OCI-LY7 (cell line): Measurements from ENCODE around the gene PIAS4. TPM values are rescaled to one million over a fixed set of nuclear protein-coding genes. Genes with fewer than 3 reads are reported as not detected.

Experiments used
- BruUV-seq: library from RNA; stranded (reverse); fragments of 400-500 nt; replicated peaks from 2 replicates; lab custom pipeline; 2021; lab: Mats Ljungman, UMichigan
- CTCF ChIA-PET: fragments of 300-600 bp; sonication (Branson Sonifier 250); formaldehyde crosslinking; loops from one replicate; lab custom pipeline; 2022; ENCODE audit warnings: antibody characterized with exemption; ENCODE audit not compliant: unreplicated experiment; lab: Charles Lee
- POLR2A ChIA-PET: fragments of 300-600 bp; sonication (Branson Sonifier 250); formaldehyde crosslinking; loops from one replicate; lab custom pipeline; 2022; ENCODE audit warnings: antibody characterized with exemption; lab: Charles Lee
- DNase-seq: peaks from one replicate; pipeline ENCODE4 v3.0.0-alpha.2; 2015; ENCODE audit warnings: low spot score
- H2AFZ ChIP-seq: fragments of 200-600 bp; sonication (generic), shearing (Covaris generic); 2 replicates; pipeline ENCODE4 v1.6.1; 2014; ENCODE audit warnings: mild to moderate bottlenecking, antibody characterized with exemption, low read length, moderate library complexity
- H3K27ac ChIP-seq: fragments of 200-600 bp; sonication (generic); 2 replicates; pipeline ENCODE4 v1.5.1; 2014; ENCODE audit warnings: mixed run types, low read depth, mild to moderate bottlenecking, moderate library complexity, low read length, inconsistent platforms; ENCODE audit not compliant: poor library complexity, severe bottlenecking
- H3K36me3 ChIP-seq: fragments of 200-600 bp; sonication (generic); 2 replicates; pipeline ENCODE4 v1.6.1; 2014; ENCODE audit warnings: mild to moderate bottlenecking, antibody characterized with exemption, low read length, moderate library complexity, mixed read lengths; ENCODE audit not compliant: insufficient read depth
- H3K4me1 ChIP-seq: fragments of 200-600 bp; sonication (generic); 2 replicates; pipeline ENCODE4 v1.5.1; 2014; ENCODE audit warnings: mild to moderate bottlenecking, low read length; ENCODE audit not compliant: insufficient read depth, poor library complexity, severe bottlenecking
- H3K4me2 ChIP-seq: fragments of 200-600 bp; sonication (generic); 2 replicates; pipeline ENCODE4 v1.6.1; 2014; ENCODE audit warnings: mild to moderate bottlenecking, low read length
- H3K4me3 ChIP-seq: fragments of 200-600 bp; sonication (generic); 2 replicates; pipeline ENCODE4 v1.5.1; 2014; ENCODE audit warnings: mild to moderate bottlenecking, low read depth, low read length; ENCODE audit not compliant: poor library complexity, severe bottlenecking
- H3K79me2 ChIP-seq: fragments of 200-600 bp; sonication (generic); 2 replicates; pipeline ENCODE4 v1.6.1; 2016; ENCODE audit warnings: low read depth, mild to moderate bottlenecking, low read length, moderate library complexity, mixed read lengths; ENCODE audit not compliant: insufficient read depth
- H3K9me2 ChIP-seq: fragments of 200-600 bp; sonication (generic); 2 replicates; pipeline ENCODE4 v1.6.1; 2016; ENCODE audit warnings: mild to moderate bottlenecking, low read length, mixed read lengths; ENCODE audit not compliant: insufficient read depth
- H3K9me3 ChIP-seq: fragments of 200-600 bp; sonication (generic); 2 replicates; pipeline ENCODE4 v1.6.1; 2014; ENCODE audit warnings: mild to moderate bottlenecking, mixed run types, low read length, mixed read lengths
- H4K20me1 ChIP-seq: fragments of 200-600 bp; sonication (generic); 2 replicates; pipeline ENCODE4 v1.6.1; 2014; ENCODE audit warnings: mild to moderate bottlenecking, antibody characterized with exemption, low read length, moderate library complexity, mixed read lengths; ENCODE audit not compliant: insufficient read depth
- EZH2phosphoT487 ChIP-seq: fragments of 200-600 bp; sonication (generic); IDR thresholded peaks from 2 replicates; pipeline ENCODE4 v1.6.1; 2018; ENCODE audit warnings: low read depth, borderline replicate concordance, mild to moderate bottlenecking, mixed run types, antibody characterized with exemption, low read length, moderate library complexity, mixed read lengths
- intact Hi-C: fragments of 100-400 bp; cut with micrococcal nuclease; formaldehyde crosslinking; loops from one replicate; pipeline ENCODE4 v1.10.0; 2022; ENCODE audit not compliant: unreplicated experiment
- total RNA-seq, 2 experiments: library from RNA; depleted of rRNA in 1 of 2; stranded (reverse); fragments of >200 nt in 1 of 2; shearing (Covaris generic) in 1 of 2; gene quantifications; 2 replicates each; pipeline ENCODE4 v1.2.3, GENCODE V29; 2014 to 2022
- TF ChIP-seq, protein P1 (sequence below): fragments of 200-600 bp; sonication (generic); conservative IDR thresholded peaks from 2 replicates; pipeline ENCODE4 v1.5.1; 2014; ENCODE audit warnings: mild to moderate bottlenecking, antibody characterized with exemption, low read length, moderate library complexity, mixed read lengths

PIAS4 gene
- total RNA-seq, 2 experiments from 2014 or later = 25.3 to 35.0 TPM

DNA sequence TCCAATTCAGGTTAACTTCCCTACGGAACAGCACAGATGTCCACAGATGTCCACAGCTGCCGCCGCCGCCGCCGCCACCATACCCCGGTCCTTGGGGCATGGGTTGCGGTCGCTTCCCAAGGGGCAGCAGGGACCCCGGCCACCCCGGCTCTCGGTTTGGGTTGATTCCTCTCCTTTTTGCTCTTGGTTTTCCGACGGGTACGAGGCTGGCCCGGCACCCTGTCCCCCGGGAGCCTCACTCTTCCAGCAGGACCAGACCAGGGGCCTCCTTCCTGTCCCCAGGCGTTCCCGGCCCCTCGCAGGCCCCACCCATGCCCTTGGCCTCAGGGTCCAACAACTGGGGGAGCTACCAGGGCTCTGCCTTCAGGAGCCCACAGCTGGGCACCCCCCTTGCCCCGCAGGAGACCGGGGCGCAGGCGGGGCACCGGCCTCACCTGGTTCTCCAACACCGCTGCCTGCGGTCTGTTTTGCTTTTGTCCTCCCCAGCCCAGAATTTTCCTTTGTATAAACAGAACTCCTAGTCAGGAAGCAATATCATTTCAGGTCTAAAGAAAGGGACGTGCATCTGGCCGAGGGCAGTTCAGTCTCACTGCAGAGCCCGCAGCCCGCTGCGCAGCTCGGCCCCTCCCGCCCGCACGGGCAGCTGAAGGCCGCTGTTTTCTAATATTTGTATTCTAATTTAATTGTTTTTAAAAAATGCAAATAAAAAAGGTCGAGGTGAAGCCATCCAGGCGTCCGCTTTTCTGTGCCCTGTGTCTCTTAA, 31.3 kb downstream of the PIAS4 start:
- Histone ChIP-seq H3K4me1 (no peaks in the 10 kb centered on the region), H3K4me3 (no peak overlapping the region), H4K20me1 (no peaks in the 10 kb centered on the region), H3K79me2 (peaks cover under 1% of the 10 kb centered on the region; the same call in 1 of the 2 replicates), H3K27ac (no peak overlapping the region), H2AFZ (no peak overlapping the region), H3K36me3 (peaks cover 61% of the 10 kb centered on the region), H3K9me2 (no peaks in the 10 kb centered on the region), H3K4me2 (no peak overlapping the region), H3K9me3 (peaks cover 10% of the 10 kb centered on the region)
- CTCF ChIA-PET = no interaction called here
- intact Hi-C loops = no loop called here
- BruUV-seq = no TSS peak
- POLR2A ChIA-PET = interaction anchor here (0.6 kb wide), 1 partner anchor 51 kb away, joined by 4 read pairs; no protein-coding TSS in a partner anchor
- DNase-seq = no peak
- TF ChIP-seq, protein P1, sequence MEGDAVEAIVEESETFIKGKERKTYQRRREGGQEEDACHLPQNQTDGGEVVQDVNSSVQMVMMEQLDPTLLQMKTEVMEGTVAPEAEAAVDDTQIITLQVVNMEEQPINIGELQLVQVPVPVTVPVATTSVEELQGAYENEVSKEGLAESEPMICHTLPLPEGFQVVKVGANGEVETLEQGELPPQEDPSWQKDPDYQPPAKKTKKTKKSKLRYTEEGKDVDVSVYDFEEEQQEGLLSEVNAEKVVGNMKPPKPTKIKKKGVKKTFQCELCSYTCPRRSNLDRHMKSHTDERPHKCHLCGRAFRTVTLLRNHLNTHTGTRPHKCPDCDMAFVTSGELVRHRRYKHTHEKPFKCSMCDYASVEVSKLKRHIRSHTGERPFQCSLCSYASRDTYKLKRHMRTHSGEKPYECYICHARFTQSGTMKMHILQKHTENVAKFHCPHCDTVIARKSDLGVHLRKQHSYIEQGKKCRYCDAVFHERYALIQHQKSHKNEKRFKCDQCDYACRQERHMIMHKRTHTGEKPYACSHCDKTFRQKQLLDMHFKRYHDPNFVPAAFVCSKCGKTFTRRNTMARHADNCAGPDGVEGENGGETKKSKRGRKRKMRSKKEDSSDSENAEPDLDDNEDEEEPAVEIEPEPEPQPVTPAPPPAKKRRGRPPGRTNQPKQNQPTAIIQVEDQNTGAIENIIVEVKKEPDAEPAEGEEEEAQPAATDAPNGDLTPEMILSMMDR = no peak
- no peak for TF ChIP-seq EZH2phosphoT487

DNA sequence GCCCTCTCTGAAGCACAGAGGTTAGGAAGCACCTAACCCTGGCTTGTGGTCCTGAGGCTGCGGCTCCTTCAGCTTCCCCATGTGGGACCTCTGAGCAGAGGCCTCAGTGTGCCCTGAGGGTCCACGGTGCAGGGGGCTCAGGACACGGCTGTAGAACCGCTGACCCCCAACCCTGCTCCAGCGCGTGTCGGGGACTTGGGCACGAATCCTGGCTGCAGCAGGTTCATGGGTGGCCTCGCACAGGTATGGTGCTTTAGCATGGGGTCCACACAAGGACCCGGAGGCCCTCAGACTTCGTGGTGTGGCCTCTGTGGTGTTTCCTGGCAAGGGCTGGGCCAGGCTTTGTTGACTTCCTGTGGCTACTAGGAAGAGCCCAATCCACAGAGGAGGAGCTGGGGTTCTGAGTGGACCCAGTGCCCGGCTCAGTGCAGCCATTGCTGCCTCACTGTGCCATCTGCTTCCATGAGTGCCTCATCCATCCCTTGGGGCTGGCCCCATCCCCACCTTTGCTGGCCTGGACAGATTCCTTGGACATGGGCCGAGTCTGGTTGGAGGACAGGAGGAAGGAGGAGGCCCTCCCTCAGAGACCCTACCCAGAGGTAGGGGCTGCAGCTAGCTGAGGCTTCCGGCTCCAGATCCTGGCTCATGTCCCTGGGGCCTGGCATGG, 34.7 kb downstream of the PIAS4 start:
- no TSS peak for BruUV-seq
- intact Hi-C loops = no loop called here

More for the DNA sequence above, 34.7 kb downstream of the PIAS4 start:
- Histone ChIP-seq H3K4me2 (no peak overlapping the region), H3K27ac (no peak overlapping the region), H3K79me2 (peaks cover 27% of the 10 kb centered on the region), H3K4me1 (no peaks in the 10 kb centered on the region), H3K4me3 (no peak overlapping the region), H4K20me1 (no peaks in the 10 kb centered on the region; the same call in 1 of the 2 replicates), H3K9me2 (no peaks in the 10 kb centered on the region), H2AFZ (no peak overlapping the region), H3K36me3 (peaks cover 60% of the 10 kb centered on the region), H3K9me3 (no peaks in the 10 kb centered on the region)
- ChIA-PET CTCF (no interaction called here), POLR2A (no interaction called here)
- no peak for DNase-seq
- TF ChIP-seq, protein P1 = no peak
- no peak for TF ChIP-seq EZH2phosphoT487
